GM21515 (cell line): ENCODE data around the gene SCG3.
"Not testable (repeated sequence)": the region's sequence is repeated elsewhere in the genome, so short reads cannot be mapped to it uniquely, and the experiment has no call there.

Experiments
- ATAC-seq: cut with Tn5 transposase; IDR thresholded peaks from one replicate; pipeline ENCODE4 v1.9.1; 2021; ENCODE audit not compliant: unreplicated experiment

The SCG3 gene

DNA sequence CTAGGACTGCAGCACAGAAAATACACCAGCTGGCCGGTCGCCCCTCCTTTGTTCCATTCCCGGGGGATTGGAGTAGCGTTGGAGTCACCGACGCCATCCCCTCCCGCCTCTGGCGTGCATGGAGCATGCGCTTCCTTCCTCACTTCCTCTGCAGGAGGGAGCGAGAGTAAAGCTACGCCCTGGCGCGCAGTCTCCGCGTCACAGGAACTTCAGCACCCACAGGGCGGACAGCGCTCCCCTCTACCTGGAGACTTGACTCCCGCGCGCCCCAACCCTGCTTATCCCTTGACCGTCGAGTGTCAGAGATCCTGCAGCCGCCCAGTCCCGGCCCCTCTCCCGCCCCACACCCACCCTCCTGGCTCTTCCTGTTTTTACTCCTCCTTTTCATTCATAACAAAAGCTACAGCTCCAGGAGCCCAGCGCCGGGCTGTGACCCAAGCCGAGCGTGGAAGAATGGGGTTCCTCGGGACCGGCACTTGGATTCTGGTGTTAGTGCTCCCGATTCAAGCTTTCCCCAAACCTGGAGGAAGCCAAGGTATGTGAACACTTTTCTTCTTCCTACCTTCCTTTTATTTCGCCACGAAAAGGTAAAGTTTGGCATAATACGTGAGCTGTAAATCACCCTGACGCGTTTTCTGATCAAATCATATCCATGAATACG lies at the start of gene SCG3:
TSS of gene SCG3 (plus strand) at position 201 of the 661 bp plus-strand sequence. CDS start at position 454, 253 bp downstream.
- no peak for ATAC-seq

DNA sequence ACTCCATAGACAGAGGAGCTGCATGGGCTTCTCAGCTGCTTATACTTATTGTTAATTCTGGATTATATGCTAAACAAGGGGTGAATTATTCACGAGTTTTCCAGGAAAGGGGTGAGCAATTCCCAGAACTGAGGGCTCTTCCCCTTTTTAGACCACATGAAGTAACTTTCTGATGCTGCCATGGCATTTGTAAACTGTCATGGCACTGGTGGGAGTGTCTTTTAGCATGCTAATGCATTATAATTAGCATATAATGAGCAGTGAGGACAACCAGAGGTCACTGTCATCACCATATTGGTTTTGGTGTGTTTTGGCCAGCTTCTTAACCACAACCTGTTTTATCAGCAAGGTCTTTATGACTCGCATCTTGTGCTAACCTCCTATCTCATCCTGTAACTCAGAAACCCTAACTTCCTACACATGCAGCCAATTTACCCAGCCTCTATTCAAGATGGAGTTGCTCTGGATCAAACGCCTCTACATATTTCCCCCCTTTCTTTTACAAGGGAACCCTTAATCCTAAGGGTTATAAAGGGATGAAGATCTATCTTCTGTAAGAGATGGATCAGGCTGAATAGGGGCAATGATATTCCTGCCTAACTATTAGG lies 46.6 kb upstream of the SCG3 start:
- ATAC-seq, result no peak

DNA sequence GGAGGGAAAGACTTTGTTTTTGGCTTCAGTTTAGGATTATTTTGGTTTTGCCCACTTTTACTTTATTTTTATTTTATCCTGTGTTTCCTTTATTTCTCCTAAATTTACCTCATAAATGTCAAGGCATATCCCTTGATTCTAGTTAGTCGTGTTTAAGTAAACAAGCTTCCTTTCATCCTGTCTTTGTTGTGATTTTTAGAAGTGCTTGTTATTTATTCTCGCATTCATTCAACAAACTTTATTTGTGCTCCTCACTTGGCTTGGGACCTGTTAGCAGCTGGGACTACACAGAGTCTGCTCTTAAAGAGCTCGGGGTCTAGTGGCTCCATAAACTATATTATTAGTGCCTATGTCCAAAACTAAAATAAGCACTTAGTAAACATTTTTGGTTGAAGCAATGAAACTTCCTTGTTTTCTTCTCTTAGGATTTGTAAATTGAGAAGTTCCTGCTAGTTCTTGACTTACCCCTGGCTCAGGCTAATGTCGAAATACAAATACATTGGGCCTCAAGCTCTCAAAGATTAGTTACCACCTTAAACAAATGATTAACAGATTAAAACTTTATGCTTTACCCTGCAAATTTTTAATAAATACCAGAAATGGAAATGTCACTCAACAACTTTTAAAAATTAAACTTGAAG lies 39.7 kb upstream of the SCG3 start:
- ATAC-seq, result no peak

DNA sequence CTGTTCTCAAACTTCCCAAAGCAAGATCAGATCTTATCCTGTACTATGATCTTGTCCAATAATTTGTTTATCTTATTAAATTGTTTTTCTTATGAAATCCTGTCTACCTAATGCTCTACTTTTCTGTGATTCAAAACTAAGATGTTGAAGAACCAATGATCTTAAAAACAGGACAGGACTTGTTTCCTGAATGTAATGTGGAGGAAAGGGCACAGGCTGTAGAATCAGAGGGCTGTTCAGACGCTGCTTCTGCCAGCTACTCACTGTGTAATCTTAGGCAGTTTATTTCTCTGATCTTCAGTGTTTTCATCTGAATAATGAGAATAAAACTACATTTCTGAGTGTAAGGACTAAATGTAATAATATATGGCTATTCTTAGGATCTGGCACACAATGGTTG lies 38.6 kb upstream of the SCG3 start:
- ATAC-seq, result no peak

DNA sequence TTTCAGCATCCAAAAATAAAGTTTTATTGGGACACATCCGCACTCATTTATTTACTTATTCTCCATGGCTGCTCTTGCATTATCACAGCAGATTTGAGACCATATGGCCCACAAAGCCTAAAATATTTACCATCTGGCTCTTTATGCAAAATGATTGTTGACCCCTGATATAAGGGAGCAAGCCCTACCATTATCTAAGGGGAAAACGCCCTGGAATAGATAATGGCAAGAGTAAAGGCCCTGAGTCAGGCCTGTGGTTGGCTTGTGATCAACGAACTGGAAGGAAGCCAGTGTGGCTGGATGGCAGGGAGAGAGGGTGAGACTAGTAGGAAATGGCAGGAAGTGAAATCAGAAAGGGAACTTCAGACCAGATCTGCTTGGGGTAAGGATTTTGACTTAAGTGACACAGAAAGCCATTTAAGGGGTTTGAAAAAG lies 34.2 kb upstream of the SCG3 start:
- ATAC-seq, result no peak

DNA sequence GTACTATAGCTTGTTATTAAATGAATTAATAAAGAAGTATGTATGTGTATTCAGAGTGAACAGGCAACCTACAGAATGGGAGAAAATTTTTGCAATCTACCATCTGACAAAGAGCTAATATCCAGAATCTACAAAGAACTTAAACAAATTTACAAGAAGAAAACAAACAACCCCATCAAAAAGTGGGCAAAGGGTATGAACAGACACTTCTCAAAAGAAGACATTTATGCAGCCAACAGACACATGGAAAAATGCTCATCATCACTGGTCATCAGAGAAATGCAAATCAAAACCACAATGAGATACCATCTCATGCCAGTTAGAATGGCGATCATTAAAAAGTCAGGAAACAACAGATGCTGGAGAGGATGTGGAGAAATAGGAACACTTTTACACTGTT lies 33.2 kb upstream of the SCG3 start:
- ATAC-seq, result not testable (repeated sequence)

DNA sequence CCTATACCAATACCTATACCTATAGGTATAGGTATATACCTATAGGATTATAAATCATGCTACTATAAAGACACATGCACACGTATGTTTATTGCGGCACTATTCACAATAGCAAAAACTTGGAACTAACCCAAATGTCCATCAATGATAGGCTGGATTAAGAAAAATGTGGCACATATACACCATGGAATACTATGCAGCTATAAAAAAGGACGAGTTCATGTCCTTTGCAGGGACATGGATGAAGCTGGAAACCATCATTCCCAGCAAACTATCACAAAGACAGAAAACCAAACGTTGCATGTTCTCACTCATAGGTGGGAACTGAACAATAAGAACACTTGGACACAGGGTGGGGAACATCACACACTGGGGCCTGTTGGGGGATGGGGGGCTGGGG lies 32.7 kb upstream of the SCG3 start:
- not testable (repeated sequence) for ATAC-seq

DNA sequence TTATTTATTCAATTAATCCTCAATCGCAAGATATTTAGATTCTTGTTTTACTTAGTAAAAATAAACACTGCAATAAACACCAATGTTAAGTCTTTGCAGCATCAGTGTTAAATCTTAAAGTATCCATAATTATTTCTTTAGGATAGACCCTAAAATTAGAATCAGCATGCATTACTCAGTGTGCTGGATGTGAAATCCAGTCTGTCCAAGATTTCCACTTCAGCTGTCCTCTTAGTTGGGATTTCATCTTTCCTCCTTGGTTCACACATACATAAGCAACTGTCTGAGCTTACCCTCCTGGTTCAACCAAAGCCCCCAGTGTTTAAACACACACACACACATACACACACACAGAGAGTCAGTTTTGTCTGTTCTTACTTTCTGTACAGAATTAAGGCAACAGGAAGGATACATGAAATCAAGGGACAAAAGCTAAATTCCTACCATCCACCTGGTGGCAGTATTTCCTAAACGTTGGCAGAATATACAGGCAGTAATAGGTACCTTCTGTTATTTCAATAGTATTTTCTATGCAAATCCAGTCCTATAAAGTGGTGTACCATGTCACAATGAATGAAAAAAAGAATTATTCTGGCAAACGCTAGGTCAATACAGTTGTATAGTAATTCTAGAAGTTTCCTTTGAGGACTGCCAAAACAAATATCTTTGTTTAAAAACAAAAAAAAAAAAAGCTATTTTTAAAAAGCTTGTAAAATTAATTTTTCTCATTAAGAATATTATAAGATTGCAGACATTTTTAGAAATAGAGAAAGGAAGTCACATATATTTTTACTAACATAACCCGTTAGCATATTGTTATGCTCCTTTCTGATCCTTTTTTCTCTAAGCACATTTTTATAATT lies 31.4 kb upstream of the SCG3 start:
- no peak for ATAC-seq

DNA sequence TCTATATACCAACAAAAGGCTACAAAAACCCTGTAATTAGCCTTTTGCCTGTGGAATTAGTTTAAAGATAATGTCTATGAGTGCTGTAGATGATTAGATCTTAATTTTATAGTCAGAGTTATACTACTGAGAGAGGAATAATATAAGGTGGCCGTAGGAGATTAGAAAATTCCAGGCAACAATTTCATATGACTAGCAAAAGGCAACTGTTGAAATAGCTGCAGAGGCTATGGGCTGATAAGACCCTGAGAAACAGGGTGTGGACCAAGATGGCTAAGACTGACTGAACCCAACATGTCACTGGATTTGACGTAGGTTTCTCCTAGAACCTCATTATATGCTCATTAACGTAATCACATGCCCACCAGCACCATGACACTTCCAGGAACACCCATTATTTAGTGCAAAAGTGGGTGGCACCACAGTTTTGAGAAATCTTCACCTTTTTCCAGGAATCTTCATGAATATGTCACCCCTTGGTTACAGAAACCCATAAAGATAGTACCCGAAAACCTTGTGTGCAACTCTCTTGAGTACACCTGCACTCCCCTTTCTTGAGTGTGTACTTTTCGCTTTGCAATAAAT lies 29.1 kb upstream of the SCG3 start:
- no peak for ATAC-seq

DNA sequence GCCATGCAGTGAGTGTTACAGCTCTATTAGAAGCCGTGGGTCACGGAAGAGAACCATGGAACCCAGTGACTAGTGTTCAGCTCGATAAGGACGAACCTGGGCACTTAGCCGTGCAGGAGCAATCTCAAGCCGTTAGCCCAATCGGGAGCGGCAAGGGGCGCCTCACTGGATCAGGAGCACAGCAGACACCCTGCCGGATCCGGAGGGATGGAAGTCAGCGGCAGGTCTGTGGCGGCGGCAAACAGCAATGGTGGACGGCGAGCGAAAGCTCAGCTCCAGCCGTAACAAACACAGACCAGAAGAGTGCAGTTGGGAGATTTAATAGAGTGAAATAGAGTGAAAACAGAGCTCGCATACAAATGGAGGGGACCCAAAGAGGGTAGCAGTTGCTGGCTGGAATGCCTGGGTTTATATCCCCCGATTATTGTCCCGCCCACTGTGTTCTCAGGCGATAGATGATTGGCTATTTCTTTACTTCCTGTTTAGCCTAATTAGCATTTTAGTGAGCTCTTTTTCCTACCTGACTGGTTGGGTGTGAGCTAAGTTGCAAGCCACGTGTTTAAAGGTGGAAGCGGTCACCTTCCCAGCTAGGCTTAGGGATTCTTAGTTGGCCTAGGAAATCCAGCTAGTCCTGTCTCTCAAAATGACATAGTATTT lies 25.8 kb upstream of the SCG3 start:
- ATAC-seq, result not testable (repeated sequence)

DNA sequence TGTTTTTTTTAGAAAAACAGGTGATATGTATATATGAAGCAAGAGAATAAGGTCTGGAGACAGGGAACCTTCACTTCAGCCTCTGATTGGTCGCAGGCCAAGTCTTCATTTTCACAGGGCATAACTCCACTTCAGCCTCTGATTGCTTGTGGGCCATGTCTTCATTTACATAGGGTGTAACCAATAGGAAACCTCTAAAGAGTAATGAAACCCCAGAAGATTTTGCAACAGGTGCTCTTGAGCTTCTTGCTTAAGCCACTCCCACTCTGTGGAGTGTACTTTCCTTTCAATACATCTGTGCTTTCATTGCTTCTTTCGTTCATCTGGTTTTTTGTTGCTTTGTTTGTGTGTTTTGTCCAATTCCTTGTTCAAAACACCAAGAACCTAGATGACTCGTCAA lies 22.6 kb upstream of the SCG3 start:
- no peak for ATAC-seq

DNA sequence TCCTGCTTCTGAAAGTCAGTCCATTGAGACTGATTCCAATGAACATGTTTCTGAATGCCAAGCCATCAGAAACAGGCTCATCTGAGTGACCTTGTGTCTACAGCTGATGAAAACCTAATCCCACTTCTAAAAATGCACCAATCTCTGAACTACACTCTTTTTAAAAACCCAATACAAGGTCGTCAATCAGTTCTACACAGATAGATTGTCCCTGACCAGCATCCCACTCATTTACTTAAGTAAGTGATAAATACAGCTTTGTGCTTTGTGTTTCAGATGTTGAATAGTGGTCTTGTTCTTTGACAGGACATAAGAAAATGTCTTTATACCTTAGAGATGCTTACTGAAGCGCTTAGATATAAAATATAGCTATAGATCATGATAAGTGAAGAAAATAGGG lies 20.2 kb upstream of the SCG3 start:
- no peak for ATAC-seq

DNA sequence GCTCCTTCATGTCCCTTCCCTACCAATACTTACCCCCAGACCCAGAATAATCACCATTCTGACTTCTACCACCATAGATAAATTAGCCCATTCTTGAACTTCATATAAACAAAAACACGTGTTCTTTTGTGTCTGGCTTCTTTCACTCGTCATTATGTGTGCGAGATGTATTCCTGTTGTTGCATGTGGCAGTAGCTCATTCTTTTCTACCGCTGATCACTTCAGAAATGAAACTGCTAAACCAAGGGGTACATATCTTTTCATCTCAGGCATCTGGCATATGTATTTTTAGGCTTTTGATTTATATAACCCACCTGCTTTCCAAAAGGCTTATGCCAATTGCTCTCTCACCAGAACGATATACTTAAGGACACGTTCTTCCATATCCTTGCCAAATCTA lies 13.8 kb upstream of the SCG3 start:
- no peak for ATAC-seq

DNA sequence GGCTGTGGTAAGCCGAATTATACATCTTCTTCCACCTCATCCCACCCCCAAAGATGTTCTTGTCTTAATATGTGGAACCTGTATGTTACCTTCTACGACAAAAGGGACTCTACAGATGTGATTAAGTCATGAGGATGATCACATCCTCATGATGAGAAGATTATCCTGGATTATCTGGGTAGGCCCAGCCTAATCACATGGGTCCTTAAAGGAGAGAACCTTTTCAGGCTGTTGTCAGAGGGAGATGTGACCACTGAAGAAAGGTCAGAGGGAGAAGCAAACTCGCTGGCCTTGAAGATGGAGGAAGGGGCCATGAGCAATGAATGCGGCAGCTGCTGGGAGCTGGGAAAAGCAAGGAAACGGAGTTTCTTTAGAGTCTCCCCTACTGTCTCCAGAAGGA lies 12.9 kb upstream of the SCG3 start:
- ATAC-seq, result no peak

DNA sequence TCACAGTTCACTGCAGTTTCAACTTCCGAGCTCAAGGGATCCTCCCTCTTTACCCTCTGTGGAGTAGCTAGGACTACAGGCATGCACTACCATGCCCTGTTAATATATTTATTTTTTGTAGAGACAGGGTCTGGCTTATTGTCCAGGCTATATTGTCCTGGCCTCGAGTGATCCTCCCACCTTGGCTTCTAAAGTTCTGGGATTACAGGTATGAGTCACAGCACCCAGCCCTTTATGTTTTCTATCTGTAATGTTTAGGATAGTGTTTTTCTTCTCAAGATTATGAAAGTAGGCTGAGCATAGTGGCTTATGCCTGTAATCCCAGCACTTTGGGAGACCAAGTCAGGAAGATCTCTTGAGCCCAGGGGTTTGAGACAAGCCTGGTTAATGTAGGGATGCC lies 11.9 kb upstream of the SCG3 start:
- no peak for ATAC-seq

DNA sequence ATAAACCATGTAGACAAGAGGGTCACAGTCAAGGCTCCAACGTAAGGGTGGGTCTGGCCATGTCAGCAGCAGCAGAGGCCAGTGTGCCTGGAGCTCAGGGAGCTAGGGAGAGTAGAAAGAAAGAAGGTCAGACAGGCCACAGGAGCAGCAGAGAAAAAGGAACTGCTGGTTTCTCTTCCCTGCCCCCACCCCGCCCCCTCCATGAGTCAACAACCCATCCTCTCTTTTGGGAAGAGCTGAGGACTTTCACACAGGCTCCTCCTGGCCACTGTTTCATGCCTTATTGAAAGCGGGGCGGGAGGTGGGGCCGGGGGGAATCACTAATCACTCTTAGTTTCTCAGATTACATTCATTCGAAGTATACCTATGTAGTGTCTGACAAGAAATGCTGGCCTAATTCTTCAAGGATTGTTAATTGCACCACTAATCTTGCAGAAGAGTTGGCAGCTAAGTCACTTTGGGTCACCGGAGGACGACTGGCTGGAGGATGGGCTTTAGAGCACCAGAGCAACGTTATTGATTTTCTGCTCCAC lies 9.1 kb upstream of the SCG3 start:
- ATAC-seq, result no peak

DNA sequence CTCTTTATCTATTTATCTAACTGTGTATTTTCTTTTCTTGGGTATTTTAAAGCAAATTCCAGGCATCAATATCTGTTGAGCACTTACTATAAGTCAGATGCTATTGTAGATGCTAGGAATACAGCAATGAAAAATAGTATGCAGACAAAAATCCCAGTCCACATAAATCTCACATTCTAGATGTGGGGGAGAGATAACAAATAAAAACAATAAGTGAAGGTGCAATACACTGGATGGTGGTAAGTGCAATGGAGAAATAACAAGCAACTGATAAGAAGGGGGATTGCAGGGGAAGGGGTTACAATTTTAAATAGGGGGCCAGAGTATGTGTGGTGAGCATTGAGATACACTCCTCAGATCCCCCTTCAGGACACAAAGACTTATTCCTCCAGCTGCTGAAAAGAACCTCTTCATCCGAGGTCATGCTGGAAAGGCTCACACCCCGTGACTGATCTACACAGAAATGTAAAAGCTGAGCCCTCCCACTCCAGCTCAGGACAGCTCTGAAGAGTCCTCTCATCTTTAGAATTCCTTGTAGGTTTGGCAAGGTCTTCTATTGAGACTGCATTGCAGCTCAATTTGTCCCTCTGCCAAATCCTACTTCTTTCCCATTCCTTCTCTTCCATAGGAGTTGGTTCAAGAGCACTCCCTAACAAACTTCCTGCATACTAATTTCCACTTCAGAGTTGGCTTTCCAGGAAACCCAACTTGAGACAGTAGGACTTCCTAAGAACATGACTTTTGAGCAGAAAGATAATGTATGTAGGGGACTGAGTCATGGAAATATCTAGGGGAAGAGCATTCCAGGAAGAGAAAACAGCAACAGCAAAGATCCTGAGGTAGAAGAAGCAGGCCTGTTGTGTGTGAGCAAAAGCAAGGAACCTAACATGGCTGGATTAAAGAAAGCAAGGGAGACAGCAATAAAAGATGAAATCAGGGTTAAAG lies 8.1 kb upstream of the SCG3 start:
- ATAC-seq, result no peak

DNA sequence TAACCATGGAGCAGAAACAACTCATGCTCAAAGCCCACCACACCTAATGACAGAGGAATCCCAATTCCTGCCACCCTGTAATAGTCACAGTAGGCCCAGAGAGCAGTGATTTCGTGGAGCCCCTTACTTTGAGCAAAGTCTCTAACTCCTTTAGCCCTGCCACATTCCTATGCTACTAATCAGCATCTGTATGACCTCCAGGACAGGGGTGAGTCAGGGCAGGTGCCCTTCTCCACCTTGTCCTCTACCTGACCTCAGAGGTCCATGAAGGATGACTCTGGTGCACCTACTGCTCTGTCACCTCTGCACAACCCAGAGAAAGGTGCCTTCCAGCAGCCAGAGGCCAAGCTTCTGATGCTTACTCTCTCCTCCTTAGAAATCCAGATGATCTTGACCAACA lies 6.1 kb upstream of the SCG3 start:
- ATAC-seq, result no peak

DNA sequence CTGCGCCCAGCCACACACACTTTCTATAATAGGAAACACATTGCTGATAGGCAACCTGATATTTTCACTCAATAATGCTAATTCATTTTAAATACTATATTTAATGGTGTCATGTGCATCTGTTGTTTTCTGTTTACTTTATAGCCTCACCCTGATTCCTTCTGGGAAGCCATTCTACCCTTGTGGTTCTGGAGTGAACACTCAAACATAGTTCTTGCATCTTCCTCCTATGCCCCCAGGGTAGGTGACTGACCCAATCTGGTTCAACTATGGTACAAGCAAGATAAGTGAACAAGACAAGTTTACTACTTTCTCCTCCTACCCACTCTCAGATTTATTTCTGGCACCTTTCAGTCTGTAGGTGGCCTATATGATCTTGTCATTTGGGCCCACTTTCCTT lies 4.3 kb upstream of the SCG3 start:
- no peak for ATAC-seq
